K562 (cell line): ENCODE measurements around the gene MTFR2. TPM values are rescaled to one million over a fixed set of nuclear protein-coding genes. Genes with fewer than 3 reads are reported as not detected.

Source experiments
- CSDE1 ChIP-seq, 2 experiments: fragments of 450-650 bp; IDR thresholded peaks; 2 replicates each; pipeline ENCODE4 v1.6.1; 2016; ENCODE audit warnings: mild to moderate bottlenecking in 1 of 2
- ELK3 ChIP-seq: fragments of 450-650 bp; formaldehyde crosslinking; IDR thresholded peaks from 2 replicates; pipeline ENCODE4 v1.4.0; 2020; ENCODE audit warnings: mild to moderate bottlenecking
- KLF13 ChIP-seq: fragments of 450-650 bp; IDR thresholded peaks from 2 replicates; pipeline ENCODE4 v1.6.1; 2016; ENCODE audit warnings: missing genetic modification characterization, low read depth, mild to moderate bottlenecking, missing compliant biosample characterization, moderate library complexity, borderline replicate concordance
- TFE3 ChIP-seq: fragments of 450-650 bp; formaldehyde crosslinking; IDR thresholded peaks from 2 replicates; pipeline ENCODE4 v1.4.0; 2020; ENCODE audit warnings: mild to moderate bottlenecking, mixed read lengths
- ZBTB11 ChIP-seq, 3 experiments: fragments of 200-800 bp in 1 of 3; fragments of 250-450 bp in 1 of 3; fragments of 450-650 bp in 1 of 3; sonication (Bioruptor Pico) in 1 of 3; sonication (Bioruptor generic) in 1 of 3; formaldehyde crosslinking in 1 of 3; IDR thresholded peaks; 2 replicates each; pipeline versions ENCODE4 v1.6.1 to v1.8.0; 2016 to 2022; ENCODE audit warnings: mild to moderate bottlenecking in 2 of 3, missing genetic modification characterization in 2 of 3, missing compliant biosample characterization in 1 of 3, moderate library complexity in 1 of 3
- ZKSCAN8 ChIP-seq: fragments of 200-800 bp; sonication (Bioruptor generic); IDR thresholded peaks from 2 replicates; pipeline ENCODE4 v1.6.1; 2016; ENCODE audit warnings: missing genetic modification characterization, missing compliant biosample characterization
- ZNF347 ChIP-seq: fragments of 450-650 bp; formaldehyde crosslinking; IDR thresholded peaks from 2 replicates; pipeline ENCODE4 v1.4.0; 2020; ENCODE audit warnings: low read depth, mild to moderate bottlenecking, moderate library complexity
- ZNF57 ChIP-seq: fragments of 450-650 bp; formaldehyde crosslinking; IDR thresholded peaks from 2 replicates; pipeline ENCODE4 v1.4.0; 2020; ENCODE audit warnings: mild to moderate bottlenecking, moderate library complexity
- ZNF639 ChIP-seq, 2 experiments: fragments of 200-800 bp in 1 of 2; sonication (Bioruptor generic) in 1 of 2; sonication (generic) in 1 of 2; formaldehyde crosslinking in 1 of 2; IDR thresholded peaks in 1 of 2; conservative IDR thresholded peaks in 1 of 2; 2 replicates each; pipeline versions ENCODE4 v1.5.0 to v1.6.1; 2016 to 2020; ENCODE audit warnings: missing compliant biosample characterization in 1 of 2, missing genetic modification characterization in 1 of 2, missing genetic modification reagents in 1 of 2
- ZNF699 ChIP-seq: fragments of 250-450 bp; sonication (Bioruptor Pico); IDR thresholded peaks from 2 replicates; pipeline ENCODE4 v1.8.0; 2021; ENCODE audit warnings: mild to moderate bottlenecking, moderate library complexity; ENCODE audit not compliant: insufficient replicate concordance
- polyA plus RNA-seq, 8 experiments: library from polyadenylated mRNA; depleted of rRNA in 4 of 8; stranded (reverse) in 5 of 8; unstranded in 3 of 8; fragments of >200 nt; fragmentation: Nextera tagmentation in 2 of 8; fragmentation: Illumina TruSeq in 1 of 8; extraction: Ambion mirVana in 2 of 8; extraction: Trizol in 1 of 8; gene quantifications; 2 replicates each; pipeline versions ENCODE4 v1.2.1 to v1.2.3, GENCODE V29; 2011 to 2014; ENCODE audit warnings: inconsistent platforms in 1 of 8, missing spikeins in 1 of 8
- total RNA-seq, 7 experiments: library from RNA; depleted of rRNA in 6 of 7; stranded (reverse); fragments of >200 nt in 6 of 7; fragmentation: Illumina TruSeq in 2 of 7; extraction: Trizol in 2 of 7; gene quantifications; 2 replicates each; pipeline versions ENCODE4 v1.2.1 to v1.2.3, GENCODE V29; 2011 to 2021; ENCODE audit warnings: low replicate concordance in 1 of 7
- TF ChIP-seq, protein P1 (sequence below): fragments of 450-650 bp; IDR thresholded peaks from 2 replicates; pipeline ENCODE4 v1.7.1; 2018; ENCODE audit warnings: mild to moderate bottlenecking, low read depth; ENCODE audit not compliant: partially characterized antibody

Gene MTFR2
- total and polyA plus RNA-seq, 9 of the 15 experiments (the other 6 are each of a cell fraction or from before 2014, with no cell fraction given) = 10.1 to 63.3 (median 45.9) TPM

DNA sequence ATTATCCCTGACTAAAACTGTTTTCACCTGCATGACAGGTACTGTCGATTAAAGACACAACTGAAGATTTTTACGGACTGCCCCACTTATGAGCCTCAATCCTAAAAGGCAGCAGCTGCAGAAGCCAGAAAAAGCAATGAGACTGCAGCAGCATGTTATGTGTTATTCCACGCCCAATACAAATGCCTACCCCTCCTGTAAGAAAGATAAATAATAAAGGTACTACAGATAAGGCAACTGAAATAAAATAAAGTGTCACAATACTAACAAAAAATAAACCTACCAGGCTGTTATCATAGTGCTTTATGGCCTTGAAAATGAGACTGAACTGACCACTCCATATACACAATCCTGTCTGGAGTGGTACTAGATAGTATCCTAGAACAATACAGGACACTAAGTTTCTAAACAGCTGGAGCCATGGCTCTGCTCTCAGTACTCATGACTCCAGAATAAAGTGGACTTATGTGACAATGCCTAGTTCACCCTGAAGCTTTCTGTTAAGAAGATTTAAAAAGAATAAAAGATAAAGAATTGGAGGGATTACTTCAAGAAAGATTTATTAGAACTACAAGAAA lies 30.0 kb upstream of the MTFR2 start (continued):
- TF ChIP-seq ELK3 (no peak), ZBTB11 (CRISPR knock-in tag; IDR thresholded peaks at IDR 0.05) (no peak), ZKSCAN8 (CRISPR knock-in tag) (no peak), ZNF347 (CRISPR knock-in tag) (no peak), ZNF57 (CRISPR knock-in tag) (no peak), KLF13 (tag) (no peak), CSDE1 (IDR thresholded peaks at IDR 0.05) (no peak), ZNF639 (CRISPR knock-in tag; conservative IDR thresholded peaks at IDR 0.05 in 1 of 2, IDR thresholded peaks at IDR 0.05 in 1 of 2) (no peak), TFE3 (CRISPR knock-in tag) (no peak), ZNF699 (no peak)
- TF ChIP-seq, protein P1, sequence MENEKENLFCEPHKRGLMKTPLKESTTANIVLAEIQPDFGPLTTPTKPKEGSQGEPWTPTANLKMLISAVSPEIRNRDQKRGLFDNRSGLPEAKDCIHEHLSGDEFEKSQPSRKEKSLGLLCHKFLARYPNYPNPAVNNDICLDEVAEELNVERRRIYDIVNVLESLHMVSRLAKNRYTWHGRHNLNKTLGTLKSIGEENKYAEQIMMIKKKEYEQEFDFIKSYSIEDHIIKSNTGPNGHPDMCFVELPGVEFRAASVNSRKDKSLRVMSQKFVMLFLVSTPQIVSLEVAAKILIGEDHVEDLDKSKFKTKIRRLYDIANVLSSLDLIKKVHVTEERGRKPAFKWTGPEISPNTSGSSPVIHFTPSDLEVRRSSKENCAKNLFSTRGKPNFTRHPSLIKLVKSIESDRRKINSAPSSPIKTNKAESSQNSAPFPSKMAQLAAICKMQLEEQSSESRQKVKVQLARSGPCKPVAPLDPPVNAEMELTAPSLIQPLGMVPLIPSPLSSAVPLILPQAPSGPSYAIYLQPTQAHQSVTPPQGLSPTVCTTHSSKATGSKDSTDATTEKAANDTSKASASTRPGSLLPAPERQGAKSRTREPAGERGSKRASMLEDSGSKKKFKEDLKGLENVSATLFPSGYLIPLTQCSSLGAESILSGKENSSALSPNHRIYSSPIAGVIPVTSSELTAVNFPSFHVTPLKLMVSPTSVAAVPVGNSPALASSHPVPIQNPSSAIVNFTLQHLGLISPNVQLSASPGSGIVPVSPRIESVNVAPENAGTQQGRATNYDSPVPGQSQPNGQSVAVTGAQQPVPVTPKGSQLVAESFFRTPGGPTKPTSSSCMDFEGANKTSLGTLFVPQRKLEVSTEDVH = no peak
